Esophagus squamous epithelium (tissue), 4 donors: ENCODE measurements around the gene DCAF5.

Experiments used
- CTCF ChIP-seq, 6 experiments: fragments of 450-650 bp in 4 of 6; fragments of 200-600 bp in 2 of 6; sonication (generic) in 2 of 6; IDR thresholded peaks; one replicate each; pipeline ENCODE4 v1.5.1; 2016 to 2019; ENCODE audit warnings: antibody characterized with exemption in 6 of 6, mild to moderate bottlenecking in 4 of 6, moderate library complexity in 4 of 6
- POLR2A ChIP-seq, 4 donors: fragments of 450-650 bp; IDR thresholded peaks; one replicate each; pipeline ENCODE4 v1.6.1; 2017; ENCODE audit warnings: antibody characterized with exemption in 4 of 4, mild to moderate bottlenecking in 4 of 4, moderate library complexity in 3 of 4

- no peak for TF ChIP-seq CTCF (IDR thresholded peaks at IDR 0.05)
- TF ChIP-seq POLR2A (IDR thresholded peaks at IDR 0.05) = no peak
These were observed 88.3 kb downstream of the DCAF5 start for GRCh38 chr14:69064596-69064995.
